Hematopoietic multipotent progenitor cell treated with erythropoietin and hydrocortisone succinate and interleukin-3 and kit ligand, for 4 days (in vitro differentiated cells): Measurements from ENCODE around the gene DMRTC1.
"Not testable (repeated sequence)": the region's sequence is repeated elsewhere in the genome, so short reads cannot be mapped to it uniquely, and the experiment has no call there.

Source experiments
- DNase-seq: peaks from one replicate; pipeline ENCODE4 v3.0.0-alpha.2; 2015

DMRTC1 gene, protein sequence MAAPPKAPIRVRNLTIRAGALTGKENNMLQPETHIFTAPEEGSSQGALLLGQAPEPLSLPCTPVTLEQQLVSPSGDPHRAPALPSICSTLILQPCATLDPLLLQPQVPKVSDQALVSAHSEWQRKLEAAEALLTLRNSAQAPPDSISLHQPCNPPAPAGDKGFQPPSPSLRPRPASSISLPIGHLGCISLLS

DNA sequence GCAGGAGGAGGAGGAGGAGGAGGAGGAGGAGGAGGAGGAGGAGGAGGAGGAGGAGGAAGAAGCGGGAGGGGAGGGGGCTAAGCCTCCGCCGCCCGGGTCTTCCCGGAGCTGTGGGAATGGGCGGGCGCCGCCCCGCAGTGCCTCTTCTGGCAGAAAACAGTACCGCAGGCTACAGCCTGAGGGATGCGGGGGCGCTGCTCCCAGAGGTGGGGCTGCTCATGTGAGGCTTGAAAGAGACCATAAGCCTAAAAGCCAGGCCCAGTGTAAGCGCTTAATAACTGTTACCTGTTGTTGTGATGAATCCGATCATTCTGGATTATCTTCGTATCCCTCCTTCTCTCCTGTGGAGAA is at the start of gene DMRTC1:
TSS of gene DMRTC1 (minus strand) at position 19 of the 351 bp plus-strand sequence. CDS start 68,143 bp downstream, outside the sequence.
- not testable (repeated sequence) for DNase-seq

DNA sequence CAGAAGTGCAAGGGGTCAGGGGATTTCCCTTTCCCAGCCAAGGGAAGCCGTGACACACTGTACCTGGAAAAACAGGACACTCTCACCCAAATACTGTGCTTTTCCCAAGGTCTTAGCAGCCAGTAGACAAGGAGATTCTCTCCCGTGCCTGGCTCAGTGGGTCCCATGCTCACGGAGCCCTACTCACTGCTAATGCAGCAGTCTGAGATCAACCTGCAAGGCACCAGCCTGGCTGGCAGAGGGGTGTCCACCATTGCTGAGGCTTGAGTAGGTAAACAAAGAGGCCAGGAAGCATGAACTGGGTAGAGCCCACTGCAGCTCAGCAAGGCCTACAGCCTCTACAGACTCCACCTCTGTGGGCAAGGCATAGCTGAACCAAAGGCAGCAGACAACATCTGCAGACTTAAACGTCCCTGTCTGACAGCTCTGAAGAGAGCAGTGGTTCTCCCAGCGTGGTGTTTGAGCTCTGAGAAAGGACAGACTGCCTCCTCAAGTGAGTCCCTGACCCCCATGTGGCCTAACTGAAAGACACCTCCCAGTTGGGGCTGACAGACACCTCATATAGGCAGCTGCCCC is 37.3 kb upstream of the DMRTC1 start:
- not testable (repeated sequence) for DNase-seq

DNA sequence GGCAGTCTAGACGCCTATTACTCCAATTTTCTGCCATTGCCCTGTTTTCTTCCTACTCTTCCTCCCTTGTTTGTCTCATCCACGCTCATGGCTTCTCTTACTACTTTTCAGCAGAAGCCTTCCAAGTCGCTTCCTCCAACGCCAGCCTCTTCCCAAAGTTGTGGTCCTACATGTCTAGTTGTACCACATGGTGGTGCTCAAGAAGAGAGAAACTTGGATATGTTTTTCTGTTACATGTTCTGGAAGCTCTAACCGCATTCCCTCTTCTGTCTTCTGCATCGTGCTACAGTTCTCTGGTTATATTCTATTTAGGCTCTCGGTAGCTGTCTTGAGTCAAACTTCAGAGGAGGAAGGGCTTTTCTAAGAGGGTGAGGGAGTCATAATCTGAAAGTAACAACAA is 31.2 kb upstream of the DMRTC1 start:
- DNase-seq, result not testable (repeated sequence)

DNA sequence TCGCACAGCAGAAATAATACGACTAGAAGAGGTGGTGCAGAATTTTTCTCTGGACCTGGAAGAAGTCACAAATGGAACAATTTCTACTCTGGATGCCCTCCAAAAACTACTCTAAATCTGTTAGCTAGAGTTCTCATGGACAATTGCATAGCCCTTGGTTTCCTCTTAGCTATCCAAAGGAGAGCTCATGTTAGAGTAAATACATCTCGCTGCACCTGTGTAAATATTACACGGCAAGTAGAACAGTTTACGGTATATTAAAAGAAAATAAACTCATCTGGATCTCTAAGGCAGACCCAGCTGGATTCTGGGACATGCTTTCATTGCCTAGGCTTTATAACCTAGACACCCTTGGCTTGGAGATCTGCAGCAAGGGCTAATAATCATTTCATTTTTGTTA is 28.2 kb upstream of the DMRTC1 start:
- DNase-seq, result not testable (repeated sequence)

DNA sequence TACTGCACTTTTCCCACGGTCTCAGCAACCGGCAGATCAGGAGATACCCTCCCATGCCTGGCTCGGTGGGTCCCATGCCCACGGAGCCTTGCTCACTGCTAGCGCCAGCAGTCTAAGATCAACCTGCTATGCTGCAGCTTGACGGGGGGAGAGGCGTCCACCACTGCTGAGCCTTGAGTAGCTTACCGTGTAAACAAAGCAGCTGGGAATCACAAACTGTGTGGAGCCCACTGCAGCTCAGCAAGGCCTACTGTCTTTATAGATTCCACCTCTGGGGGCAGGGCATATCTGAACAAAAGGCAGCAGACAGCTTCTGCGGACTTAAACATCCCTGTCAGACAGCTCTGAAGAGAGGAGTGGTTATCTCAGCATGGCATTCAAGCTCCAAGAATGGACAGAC is 16.3 kb upstream of the DMRTC1 start:
- DNase-seq, result not testable (repeated sequence)

DNA sequence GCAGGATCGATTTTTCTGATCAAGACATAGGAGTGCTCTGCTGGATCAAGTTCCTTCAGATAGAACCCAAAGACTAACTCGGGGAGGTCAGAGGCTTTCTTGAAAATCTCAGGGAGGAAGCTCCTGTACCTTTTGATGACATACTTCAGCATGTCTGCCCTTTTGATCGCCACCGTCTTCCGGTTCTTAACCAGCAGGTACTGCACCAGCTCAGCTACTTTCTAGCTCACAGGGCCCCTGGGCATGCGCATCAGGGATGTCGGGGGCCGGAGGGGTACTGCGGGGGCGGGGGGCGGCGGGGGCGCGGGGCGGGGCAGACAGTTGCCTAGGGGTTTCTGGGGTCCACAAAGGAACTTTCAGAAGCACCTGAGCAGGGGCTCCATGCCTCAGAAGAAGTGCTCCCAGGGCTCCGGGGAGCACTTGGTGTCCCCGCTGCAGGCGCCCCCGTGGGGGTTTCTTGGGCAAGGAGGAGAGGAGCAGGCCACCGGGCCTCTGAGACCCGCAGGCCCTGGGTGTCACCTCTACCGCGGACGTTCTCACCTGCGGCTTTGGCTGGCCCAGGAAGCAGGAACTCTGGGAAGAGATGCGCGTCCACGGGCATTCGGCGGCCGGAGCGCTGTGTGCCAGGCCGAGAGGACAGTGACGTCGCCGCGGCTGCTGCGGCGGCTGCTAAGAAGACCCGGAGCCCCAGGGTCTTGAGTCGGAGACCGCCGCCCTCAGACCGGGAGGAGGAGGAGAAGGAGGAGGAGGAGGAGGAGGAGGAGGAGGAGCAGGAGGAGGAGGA is 410 bp downstream of the DMRTC1 start:
- DNase-seq, result not testable (repeated sequence)

DNA sequence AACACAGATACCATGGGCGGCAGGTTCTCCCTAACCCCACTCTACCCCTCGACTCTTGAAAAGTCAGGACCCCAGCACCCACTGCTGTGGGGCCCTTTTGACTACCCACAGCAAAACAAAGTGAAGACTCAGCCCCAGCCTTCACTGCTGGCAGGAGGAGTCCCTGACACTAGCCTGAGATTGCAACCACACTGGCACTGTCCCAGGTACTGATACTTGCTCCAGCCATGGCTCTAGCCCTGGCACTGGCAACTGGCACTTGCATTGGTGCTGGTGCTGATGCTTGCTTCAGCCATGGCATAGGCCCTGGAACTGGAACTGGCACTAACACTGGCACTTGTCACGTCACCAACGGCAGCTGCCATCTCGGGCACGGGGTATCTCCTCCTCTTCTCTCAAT is 1.4 kb downstream of the DMRTC1 start:
- not testable (repeated sequence) for DNase-seq

DNA sequence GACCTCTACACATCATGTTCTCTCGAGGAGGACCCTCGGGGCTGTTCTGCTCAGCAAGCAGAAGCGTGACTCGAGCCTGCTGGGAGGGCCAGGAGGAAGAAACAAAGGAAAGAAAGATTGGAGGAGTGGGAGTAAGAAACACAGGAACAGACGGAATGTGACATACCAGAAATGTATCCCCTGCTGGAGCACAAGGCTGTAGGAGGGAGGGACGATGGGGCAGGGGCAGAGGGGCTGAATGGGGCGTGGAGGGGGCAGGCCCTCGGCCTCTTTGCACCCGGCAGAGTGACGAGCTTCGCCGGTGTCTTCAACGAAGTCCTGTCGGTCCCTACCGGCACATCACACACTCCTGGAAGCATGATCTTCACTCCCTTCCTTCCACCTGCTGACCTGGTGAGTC is 5.7 kb downstream of the DMRTC1 start, which contains the start of gene FAM236A:
TSS of gene FAM236A (plus strand) at position 301 of the 400 bp plus-strand sequence. CDS start at position 358, 57 bp downstream.
- not testable (repeated sequence) for DNase-seq

DNA sequence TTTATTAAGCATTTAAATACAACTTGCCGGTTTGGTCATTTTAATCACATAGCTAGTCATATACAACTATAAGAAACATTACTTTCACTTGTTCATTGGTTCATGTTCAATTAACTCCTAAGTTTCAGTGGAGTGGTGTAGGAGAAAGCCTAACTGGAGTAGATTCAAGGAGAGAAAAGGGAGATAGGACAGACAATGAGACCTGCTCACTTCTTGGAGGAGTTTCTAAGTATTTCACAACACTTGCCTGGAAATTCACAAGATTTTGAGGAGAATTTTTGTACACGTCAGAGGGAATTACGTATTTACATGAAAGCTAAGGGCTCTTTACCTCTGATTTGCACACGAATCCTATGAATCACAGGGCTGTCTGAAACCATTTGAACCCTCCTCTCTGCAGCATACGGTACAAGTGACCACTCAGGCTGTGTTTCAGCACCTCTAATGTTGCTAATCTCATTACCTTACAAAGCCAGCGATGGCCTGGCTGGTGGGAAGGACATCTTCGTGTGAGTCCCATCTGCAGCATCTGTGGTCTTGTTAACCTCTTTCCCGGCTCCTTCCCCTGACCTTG is 6.7 kb downstream of the DMRTC1 start:
- DNase-seq, result not testable (repeated sequence)

DNA sequence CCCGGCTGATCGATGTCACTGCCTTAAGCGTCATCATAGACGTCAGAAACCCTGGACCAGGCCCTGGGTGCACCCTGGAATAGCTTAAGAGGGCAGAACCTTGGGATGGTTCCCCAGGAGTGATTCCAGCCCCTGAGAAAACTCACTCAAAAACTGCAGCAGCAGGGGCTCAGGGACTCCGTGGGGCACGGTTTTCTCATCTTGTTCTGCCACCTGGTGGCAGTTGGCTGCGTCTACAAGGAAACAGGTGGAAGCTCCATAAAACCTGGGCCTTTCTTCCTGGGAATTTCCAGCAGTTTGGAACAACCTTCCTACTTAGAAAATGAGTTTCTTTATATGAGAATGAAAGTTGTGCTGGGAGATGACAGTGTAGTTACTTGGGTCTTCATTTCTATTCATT is 7.2 kb downstream of the DMRTC1 start:
- not testable (repeated sequence) for DNase-seq

DNA sequence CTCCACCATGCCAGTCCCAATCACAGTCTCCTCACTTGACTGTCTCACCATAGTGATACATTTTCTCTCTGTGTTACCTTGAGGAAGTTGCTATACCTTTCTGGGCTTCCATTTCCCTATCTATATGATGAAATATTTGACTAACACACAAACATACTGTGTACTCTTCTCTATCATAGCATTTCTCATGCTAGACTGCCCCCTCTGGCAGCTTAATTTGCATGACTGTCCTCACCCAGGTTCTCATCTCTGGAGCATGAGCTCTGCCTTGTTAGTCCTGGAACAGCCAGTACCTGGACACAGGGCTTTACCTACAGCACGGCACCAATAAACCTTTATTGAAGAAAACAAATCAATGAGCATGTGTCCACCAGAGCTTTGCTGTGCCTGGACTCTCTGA is 11.4 kb downstream of the DMRTC1 start:
- not testable (repeated sequence) for DNase-seq

DNA sequence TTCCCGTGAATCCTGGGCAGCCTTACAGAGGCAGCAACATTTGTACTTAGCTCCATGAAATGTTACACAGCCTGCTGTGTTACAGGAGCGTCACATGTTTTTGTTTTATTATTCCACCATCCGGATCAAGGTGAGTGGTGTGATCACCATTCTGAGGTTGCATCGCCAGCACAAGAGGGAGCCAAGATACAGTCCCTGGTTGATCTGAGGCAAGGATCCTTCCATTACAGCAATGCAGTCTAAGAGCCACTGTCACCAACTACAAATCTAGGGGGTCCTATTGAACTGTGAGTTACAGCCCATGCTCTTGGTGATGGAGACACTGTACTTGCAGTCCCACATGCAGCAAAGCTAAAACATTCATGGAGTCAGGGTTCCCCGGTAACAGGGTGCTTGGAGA is 27.5 kb downstream of the DMRTC1 start:
- DNase-seq, result not testable (repeated sequence)

DNA sequence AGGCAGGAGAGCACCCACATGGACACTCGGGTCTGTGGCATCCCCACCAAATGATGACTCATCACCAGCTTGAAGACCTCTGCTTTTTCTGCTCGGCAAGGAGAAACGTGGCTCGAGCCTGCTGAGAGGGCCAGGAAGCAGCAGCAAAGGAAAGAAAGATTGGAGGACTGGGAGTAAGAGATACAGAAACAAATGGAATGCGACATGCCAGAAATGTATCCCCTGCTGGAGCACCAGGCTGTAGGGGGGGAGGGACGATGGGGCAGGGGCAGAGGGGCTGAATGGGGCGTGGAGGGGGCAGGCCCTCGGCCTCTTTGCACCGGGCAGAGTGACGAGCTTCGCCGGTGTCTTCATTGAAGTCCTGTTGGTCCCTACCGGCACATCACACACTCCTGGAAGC is 31.3 kb downstream of the DMRTC1 start, which contains the start of gene FAM236C:
TSS of gene FAM236C (plus strand) at position 301 of the 400 bp plus-strand sequence. CDS start 100 bp downstream, outside the sequence.
- not testable (repeated sequence) for DNase-seq

DNA sequence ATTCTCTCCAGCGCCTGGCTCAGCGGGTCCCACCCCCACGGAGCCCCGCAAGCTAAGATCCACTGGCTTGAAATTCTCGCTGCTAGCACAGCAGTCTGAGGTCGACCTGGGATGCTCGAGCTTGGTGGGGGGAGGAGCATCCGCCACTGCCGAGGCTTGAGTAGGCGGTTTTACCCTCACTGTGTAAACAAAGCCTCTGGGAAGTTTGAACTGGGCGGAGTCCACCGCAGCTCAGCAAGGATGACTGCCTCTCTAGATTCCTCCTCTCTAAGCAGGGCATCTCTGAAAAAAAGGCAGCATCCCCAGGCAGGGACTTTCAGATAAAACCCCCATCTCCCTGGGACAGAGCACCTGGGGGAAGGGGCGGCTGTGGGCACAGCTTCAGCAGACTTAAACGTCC is 53.9 kb downstream of the DMRTC1 start:
- not testable (repeated sequence) for DNase-seq

DNA sequence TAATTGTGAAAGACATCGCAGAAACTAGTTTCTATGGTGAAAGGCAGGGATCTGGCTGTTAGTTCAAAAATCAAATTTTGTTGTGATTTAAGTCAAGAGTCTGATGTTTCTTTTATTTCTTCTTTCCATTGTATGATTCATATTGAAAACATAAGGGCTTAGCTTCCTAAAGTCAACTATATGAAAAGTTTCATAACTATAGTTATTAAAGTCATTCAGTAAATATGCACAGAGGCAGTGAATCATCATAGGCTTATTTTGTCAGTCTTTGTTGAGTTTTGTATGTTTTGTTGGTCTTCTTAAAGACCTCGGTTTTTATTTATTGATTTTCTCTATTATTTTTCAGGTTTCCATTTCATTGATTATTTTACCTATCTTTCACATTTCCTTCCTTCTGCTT is 60.7 kb downstream of the DMRTC1 start:
- not testable (repeated sequence) for DNase-seq

DNA sequence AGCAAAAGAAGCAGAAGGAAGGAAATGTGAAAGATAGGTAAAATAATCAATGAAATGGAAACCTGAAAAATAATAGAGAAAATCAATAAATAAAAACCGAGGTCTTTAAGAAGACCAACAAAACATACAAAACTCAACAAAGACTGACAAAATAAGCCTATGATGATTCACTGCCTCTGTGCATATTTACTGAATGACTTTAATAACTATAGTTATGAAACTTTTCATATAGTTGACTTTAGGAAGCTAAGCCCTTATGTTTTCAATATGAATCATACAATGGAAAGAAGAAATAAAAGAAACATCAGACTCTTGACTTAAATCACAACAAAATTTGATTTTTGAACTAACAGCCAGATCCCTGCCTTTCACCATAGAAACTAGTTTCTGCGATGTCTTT is 106.1 kb downstream of the DMRTC1 start:
- not testable (repeated sequence) for DNase-seq

DNA sequence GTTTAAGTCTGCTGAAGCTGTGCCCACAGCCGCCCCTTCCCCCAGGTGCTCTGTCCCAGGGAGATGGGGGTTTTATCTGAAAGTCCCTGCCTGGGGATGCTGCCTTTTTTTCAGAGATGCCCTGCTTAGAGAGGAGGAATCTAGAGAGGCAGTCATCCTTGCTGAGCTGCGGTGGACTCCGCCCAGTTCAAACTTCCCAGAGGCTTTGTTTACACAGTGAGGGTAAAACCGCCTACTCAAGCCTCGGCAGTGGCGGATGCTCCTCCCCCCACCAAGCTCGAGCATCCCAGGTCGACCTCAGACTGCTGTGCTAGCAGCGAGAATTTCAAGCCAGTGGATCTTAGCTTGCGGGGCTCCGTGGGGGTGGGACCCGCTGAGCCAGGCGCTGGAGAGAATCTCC is 112.9 kb downstream of the DMRTC1 start:
- not testable (repeated sequence) for DNase-seq
